Germinal center (tissue), 1 donor: ENCODE measurements around the gene HLA-DMA.
A peak's percentile ranks its signal among the peaks of the same experiment; 100 is the strongest.

Experiments
- DNase-seq: peaks from one replicate; pipeline ENCODE4 v3.0.0; 2012; ENCODE audit warnings: mixed read lengths, low spot score

Gene HLA-DMA

DNA sequence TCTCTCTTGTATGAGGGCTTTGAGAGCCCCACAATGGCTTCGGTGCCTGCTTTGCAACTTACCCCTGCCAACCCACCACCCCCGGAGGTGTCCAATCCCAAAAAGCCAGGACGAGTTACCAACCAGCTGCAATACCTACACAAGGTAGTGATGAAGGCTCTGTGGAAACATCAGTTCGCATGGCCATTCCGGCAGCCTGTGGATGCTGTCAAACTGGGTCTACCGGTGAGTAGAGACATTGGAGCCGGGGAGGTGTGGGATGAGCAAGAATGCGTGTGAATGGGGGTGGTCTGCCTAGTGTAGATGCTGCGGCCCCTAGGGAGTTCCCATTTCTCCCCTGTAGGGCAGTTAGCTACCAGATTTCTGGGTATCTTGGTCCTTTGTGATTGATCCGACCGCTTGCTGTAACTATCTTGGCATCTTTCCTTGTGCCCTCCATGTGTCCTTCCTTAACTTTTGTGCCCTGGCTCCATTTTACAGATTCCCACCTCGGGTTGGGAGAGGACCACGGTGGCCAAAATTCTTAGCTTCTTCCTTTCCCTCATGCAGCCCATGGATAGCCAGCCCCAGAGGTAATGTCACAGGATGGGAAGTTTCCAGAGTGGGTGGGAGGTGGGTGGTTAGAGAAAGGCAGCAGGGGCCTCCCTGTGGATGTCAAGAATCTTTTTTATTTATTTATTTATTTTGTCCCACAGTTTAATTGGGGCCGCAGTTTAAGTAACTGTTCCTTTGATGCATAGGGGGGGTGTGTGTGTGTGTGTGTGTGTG lies 21.8 kb upstream of the HLA-DMA start:
- no peak for DNase-seq

DNA sequence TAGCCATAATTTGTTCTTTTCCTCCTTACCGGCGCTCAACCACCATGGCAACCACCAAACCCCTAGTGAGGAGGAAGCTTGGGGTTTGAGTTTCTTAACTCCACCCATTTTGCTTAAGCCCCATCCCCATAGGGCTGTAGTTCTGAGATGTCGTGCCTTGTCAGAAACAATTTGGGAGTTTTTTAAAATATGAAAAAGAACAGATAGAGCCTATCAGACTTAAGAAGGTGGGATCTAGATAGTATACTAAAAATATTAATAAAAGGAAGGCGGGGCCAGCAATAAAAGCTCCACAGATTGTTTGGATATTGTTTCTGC lies 21.1 kb upstream of the HLA-DMA start:
- no peak for DNase-seq

DNA sequence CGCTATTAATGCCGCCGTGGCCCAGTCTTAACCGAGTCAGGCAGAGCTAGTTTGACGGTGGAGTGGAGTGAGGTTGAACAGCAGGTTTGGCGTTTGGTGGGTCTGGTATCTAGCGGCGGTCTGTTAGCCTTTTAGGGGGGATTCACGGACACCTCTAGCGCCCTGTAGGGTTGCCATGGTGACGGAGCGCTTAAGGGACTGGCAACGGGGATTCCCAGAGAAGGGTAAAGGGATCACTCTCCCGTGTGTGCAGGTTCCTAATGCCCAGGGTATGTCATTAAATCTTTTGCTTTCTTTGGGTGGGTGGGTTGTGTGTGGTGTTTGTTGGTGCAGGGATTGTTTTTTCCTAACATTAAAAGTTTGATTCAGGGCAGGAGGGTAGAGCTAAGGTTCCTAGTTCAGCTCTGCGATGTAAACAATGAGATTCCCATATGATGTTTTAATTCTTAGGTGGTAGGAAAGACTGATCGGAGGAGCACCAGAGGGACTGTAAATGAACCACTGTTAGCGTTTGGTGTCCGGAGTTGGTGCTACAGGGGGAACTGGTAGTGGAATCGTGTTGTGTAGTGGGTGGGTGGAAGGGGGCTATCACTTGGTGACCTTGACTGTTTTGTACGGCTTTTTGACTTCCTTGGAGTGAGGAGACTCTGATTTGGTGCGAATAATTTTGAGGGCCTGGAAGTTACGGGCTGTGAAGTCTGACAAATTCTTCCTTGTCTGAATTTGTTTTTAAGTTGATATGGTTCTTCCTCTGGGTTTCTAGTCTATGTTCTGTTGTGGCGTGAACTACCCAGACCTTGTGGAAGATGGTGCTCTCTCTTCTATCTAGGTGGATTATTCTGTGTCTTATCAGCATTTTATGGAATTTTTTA lies 20.5 kb upstream of the HLA-DMA start:
- DNase-seq, result no peak

DNA sequence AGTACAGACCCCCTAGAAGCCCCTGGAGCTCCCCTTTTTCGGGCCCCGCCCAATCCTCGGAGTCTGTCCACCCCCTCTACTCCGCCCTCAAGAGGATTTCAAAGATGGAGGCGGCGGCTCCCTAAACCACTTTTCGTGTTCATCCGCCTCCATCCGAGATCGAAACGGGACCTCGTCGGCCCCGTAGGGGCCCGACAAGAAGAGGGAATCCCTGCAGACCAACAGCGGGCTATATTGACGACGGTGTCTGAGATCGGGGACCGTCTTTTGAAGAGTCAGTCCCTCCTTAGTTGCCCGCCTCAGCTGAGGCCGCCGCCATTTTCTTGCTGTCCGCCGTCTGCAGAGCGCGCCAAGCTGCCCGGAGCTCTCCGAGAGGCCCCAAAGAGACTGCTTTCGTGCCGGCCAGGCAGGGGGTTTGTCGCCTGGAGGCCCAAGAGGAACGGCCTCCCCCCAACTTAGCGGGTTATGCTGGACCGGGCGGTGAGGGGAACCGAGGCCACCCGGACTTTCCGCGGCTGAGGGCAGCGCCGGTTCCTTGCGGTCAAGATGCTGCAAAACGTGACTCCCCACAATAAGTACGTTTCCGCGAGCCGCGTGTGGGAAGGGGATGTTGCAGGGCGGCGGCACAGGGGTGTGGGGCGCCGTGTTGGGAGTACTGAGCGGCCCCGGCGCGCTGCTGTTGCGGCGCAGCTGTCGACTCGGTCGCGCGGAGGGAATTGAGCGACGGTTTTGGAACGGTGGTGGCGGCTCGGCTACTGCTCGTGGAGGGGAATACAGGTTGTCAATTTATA lies 19.7 kb upstream of the HLA-DMA start:
- DNase-seq, result no peak

DNA sequence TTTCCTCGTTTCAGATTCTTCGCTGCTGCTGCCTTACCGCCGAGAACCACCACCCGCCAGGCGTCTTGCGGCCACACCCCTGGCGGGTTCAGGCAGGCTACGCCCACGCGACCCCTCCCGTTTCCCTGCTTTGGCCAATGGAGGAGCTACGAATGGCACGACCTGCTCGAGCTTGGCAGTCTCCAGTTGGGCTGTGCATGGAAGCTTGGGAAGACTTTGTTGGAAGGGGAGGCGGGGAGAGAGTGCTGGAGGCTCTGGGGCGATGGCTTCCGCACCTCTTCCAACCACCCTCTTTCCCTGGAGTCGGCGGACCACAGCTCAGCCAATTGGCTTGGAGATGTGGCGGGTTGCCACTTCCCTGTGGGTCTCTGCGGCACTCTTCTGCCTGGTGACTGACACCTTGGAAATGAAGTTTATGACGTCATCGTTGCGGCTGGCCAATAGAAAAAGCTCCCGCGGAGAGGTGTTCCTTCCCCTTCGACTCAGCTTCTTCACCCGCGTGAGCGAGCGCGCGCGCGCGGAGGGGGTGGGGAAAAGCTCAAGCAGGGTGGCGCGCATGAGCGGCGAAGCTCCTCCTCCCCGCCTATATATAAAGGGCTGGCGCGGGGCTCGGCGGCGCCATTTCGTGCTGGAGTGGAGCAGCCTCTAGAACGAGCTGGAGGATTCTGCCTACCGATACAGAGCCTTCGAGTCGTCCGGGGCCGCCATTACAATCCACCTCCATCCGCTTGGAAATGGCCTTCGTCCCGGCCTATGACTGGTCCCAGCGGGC lies 18.9 kb upstream of the HLA-DMA start:
- peak; percentile 96 for DNase-seq

DNA sequence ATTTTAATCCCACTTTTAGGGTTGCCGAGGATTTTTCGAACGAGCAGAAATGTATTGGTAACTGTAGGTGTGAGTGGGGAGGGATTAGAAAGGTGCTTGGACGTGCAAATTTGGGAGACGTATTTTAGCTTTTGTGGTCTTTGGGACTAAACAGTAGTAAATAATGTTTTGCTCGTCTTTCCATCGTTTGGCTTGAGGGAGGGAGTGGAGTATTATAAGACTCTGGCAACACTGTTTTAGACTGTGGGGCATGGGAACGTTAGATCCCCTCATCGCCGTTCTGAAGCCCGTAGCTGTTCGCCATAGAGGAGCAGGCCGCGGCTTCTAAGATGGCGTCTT lies 18.3 kb upstream of the HLA-DMA start:
- DNase-seq, result no peak

DNA sequence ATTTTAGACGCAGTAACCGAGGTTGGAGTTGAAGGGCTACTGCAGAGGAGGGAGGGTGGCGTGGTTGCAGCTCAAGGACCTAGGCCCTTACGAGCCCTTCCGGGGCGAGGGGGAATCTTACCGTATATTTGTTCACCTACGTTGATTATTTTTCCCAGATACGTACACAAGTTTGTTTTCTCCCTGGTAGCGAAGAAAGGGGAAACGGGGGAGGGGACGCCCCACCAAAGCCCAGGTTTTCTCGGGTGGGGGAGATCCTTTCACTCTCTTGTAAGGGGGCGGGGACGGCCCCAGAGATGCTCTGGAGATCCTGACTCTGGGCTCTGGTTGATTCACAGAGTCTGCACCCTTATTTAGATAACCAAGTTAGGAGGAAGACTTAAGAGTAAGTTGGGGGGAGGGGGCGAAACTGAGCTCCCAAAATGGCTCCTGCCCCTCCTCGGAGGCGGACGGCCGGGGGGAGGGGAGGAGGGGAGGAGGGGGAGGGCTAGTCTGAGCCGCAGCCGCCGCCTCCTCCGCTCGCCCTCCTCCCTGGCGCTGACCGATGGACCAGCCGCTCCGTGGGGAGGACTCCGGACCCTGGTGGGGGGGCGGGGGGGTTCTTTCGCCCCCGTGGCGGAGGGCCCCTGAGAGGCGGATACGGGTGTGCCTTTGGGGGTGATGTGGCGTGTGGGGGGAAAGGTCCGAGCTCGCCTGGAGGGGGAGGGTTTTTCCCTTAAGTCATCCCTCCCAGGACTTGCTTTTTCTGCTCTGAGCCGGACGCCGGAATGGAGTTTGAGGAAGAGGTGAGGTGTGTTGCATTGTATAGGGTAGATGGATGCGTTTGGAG lies 17.7 kb upstream of the HLA-DMA start:
- DNase-seq, result peak; percentile 59

DNA sequence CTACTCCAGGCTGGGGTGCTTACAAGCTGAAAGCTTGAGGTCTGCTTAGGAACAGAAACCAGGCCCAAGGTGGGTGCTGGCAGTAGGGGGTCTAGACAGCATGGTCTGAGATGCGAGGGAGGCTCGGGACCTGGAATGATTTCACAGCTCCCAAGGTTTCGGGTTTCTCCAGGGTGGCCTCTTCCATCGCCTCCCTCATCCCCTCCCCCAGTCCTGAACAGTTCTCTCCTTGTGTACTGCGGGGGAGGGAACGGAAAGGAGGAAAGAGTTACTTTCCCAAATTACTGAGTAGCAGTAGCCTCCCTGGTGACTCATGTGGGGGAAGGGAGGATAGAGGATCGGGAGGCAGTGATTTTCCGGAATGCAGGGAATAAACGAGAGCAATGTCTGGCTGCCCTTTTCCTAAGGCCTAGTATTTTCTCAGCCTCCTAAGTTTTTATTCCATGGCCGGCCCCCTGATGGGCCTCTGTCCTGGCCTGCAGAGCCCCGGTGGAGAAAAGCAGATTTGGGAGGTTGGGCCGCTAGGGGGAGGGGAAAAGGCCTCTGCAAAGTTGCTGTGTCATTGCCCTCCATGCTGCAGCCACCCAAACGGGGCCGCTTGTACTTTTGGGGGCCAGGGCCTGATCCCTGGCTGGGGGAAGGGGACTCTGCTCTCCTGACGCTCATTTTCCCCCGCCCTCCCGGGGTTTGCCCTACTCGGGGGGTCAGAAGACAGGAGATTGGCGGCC lies 17.0 kb upstream of the HLA-DMA start:
- DNase-seq, result no peak

DNA sequence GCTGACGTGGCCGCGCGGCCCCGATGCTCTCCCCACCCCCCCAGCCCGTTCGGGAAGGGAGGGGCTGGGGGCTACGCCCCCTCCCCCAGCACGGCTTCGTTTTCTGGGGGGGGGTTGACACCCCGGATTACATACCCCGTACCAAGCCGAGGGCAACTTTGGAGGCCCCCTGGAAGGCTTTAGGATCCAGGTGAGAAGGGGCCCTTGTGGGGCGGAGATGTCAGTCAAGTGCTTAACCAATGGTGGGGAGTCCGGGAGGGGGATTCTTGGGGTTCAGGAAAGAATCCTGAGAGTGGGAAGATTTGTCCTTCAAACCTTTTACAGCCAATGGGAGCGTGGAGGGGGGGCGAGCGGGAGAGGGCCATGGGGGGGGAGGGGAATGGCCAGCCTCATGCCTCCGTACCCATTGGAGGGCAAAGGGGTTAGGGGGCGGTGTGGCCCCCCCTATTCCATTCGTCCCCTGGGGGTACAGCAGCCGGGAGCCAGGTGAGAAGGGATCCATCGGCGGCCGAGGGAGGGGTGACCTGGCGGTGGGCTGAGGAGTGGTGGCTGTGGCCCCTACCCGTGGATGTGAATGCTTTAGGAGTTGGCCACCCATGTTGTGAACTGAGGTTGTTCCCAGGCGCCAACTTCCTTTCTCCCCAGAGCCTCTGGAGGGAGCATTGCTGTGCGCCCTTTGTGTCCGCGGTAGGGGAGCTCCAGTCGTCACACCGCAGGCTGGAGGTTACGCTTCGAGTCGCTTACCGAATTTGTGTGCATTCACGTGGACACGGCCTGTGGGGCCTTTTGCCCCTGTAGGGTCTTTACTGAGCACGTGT lies 16.2 kb upstream of the HLA-DMA start:
- DNase-seq, result peak; percentile 46

DNA sequence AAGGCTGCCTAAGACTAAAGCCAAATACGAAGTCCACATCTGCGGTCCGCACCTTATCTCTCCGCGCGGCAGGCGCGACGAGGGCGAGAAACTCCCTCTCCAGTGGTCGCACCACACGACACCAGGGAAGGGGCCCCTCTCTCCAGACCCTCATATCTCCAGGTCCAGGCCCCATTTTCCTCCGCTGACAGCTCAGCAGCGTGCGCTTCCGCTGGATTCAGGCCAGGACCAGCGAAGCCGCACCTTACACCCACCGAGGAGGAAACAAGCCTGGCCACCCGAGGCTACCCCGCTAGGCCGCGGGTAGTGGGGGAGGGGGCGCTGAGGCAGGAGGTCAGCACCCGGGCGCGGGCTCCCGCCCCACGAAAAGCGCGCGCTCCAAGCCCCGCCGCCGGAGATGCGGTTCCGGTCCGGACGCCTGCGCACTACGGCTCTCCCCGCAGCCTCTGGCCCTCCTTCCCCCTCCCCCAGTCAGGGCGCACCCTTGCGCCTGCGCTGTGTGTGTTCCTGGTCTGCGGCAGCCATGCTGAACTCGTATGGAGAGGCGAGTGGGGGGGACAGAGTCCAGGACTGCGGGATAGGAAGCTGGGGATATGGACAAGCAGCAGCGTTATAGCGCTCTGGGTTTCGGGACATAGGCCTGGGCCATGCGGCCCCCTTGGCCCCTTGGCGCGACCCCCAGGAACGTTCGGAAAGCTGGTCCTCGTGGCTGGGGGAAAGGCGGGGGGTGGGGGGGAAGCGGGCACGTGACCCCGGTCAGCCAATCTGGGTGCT lies 15.4 kb upstream of the HLA-DMA start, which contains the start of gene BRD2:
Gene BRD2, plus strand, starts transcription at position 502 of the 774 bp plus-strand sequence. CDS start 4,305 bp downstream, outside the sequence.
- peak; percentile 91 for DNase-seq

DNA sequence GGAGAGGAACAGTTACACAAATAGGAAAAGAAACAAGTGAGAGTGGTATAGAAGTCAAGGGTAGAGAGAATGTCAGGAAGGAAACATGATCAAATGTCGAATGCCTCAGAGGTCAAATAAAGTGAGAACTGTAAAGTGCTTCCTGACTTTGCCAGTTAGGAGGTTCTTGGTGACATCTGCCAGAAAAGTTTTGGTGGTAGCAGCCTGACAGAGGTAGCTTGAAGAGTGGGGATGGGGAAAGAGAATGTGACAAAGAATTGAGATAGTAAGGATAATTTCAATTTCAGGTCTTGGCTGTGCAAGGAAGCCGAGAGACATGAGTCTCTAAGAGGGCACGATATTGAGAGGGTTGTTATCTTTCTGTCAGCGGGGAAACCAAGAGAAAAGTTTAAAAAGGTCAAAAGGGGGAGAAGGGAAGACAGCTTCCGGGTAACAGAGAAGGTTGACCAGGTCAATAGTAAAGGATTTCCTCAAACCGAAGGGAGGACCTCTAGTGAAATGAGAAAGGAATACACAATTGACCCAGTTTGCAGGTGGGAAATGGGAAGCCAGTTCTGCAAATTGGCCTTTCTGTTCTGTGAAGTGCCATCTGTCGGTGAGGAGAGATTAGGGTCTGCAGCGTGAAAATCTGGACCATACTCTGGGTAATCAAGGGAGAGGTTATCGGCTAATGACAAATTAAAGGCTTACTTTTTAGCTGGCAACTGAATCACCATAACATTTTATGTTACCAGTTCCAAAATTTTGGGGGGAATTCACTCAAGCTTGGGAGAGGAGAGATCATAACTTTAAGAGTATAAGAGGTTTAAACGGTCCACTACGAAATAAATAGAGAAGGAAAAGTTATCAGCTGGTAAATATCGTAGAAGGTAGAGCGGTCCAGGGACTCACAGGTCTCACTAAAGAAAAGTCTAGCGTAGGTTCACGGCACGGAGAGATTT lies 14.5 kb upstream of the HLA-DMA start:
- peak; percentile 42 for DNase-seq

DNA sequence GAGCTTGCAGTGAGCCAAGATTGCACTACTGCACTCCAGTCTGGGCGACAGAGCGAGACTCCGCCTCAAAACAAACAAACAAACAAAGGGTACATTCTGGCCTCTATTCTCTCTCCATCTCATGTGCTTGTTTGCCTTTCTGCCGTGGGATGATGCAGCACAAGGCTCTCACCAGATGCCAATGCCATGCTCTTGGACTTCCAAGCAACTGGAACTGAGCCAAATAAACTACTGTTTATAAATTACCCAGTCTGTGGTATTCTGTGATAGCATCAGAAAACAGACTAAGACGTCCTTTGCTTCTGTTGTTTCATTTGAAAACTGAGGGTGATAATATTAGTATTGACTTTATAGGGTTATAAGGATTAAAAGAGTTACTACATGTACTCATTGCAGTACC lies 11.9 kb upstream of the HLA-DMA start:
- DNase-seq, result no peak

DNA sequence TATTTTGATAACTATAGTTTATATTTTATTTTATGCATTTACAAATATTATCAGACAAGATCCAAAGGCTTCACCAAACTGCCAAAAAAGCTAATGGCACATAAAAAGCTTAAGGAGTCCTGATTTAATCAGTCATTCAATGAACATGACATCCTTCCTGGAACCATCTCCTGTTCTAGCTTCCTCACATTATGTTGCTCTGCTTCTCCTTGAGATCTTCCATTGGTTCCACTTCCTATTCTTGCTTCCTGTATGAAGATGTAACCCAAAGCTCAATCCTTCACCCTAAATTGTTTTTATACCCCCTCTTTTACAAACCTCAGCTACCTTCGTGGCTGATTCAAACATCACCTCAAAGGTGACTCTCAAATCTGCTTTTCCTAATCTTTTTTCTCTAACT lies 11.0 kb upstream of the HLA-DMA start:
- DNase-seq, result no peak

DNA sequence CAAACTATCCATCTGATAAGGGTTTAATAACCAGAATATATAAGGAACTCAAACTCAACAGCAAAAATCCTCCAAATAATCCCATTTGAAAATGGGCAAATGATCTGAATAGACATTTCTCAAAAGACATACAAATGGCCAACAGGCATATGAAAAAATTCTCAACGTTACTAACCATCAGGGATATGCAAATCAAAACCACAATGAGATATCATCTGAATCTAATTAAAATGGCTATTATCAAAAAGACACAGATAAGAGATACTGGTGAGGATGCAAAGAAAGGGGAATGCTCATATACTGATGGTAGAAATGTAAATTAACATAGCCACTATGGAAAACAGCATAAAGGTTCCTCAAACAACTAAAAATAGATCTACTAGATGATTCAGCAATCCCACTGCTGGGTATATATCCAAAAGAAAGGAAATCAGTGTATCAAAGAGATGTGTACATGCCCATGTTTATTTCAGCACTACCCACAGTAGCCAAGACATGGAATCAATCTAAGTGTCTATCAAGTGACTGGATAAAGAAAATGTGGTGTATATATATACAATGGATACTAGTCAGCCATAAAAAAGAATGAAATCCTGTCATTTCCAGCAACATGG lies 9.4 kb upstream of the HLA-DMA start:
- no peak for DNase-seq

DNA sequence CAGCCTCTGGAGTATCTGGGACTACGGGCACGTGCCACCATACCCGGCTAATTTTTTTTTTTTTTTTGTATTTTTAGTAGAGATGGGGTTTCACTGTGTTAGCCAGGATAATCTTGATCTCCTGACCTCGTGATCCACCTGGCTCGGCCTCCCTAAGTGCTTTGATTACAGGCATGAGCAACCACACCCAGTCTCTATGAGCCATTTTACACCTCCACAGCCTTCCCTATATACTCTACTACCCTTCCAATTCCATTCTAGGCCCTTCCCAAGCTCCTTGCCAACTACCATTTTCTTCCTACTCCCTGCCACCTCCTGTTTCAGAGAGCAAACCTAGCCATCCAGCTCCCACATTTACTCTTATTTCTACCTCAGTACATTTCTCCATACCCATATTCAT lies 7.7 kb upstream of the HLA-DMA start:
- DNase-seq, result no peak

DNA sequence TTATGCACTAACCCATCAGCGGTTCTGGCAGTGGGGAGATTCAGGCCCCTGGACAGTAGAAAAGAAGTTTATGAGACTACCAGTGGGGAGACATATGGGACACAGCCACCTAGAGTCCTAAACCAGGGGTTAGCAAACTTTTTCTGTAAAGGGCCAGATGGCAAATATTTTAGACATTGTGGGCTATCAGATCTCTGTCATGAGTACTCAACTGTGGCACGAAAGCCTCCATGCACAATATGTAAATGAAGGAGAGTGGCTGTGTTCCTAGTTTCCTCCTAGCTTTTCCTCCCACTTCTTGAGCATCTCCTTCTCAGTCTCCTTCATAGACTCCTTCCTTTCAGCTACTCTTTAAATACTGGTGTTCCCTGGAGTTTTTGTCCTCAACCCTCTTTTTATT lies 3.3 kb upstream of the HLA-DMA start:
- DNase-seq, result no peak
